AG09319 (cell line): ENCODE measurements around the gene RNASE3.
"Not testable (repeated sequence)": the region's sequence is repeated elsewhere in the genome, so short reads cannot be mapped to it uniquely, and the experiment has no call there.

Experiments used
- DNase-seq: peaks from one replicate; pipeline ENCODE4 v3.0.0-alpha.2; 2010; ENCODE audit warnings: low read depth; ENCODE audit errors: extremely low read depth
- TF ChIP-seq, protein P1 (sequence below): IDR thresholded peaks from 2 replicates; pipeline ENCODE4 v1.5.1; 2011; ENCODE audit warnings: low read depth, mild to moderate bottlenecking, inconsistent platforms, low read length, moderate library complexity

The RNASE3 gene

DNA sequence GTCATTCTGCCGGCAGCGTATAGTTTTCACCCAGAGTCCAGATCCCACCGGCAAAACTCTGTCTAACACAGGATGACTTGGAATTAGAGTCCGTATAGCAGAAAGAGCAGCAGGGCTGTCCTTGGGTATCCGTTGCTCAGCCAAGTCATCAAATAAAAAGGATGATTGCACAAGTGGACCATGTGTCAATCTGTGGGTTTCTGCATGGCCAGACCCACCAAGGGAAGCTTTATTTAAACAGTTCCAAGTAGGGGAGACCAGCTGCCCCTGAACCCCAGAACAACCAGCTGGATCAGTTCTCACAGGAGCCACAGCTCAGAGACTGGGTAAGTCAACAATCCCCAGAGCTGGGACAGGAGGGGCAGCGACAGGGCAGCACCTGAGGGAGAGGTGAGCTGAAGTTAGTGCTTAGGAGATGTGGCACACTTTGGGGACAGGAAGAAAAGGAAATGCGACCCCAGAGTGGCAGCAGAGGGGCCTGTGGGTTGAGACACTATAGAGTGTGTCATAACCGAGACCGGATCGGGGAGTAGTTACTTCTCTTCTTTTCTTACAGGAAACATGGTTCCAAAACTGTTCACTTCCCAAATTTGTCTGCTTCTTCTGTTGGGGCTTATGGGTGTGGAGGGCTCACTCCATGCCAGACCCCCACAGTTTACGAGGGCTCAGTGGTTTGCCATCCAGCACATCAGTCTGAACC lies at the start of gene RNASE3:
TSS of gene RNASE3 (plus strand) at position 260 of the 700 bp plus-strand sequence. CDS start at position 562, 302 bp downstream.
- DNase-seq = not testable (repeated sequence)

- no peak for DNase-seq
- TF ChIP-seq, protein P1, sequence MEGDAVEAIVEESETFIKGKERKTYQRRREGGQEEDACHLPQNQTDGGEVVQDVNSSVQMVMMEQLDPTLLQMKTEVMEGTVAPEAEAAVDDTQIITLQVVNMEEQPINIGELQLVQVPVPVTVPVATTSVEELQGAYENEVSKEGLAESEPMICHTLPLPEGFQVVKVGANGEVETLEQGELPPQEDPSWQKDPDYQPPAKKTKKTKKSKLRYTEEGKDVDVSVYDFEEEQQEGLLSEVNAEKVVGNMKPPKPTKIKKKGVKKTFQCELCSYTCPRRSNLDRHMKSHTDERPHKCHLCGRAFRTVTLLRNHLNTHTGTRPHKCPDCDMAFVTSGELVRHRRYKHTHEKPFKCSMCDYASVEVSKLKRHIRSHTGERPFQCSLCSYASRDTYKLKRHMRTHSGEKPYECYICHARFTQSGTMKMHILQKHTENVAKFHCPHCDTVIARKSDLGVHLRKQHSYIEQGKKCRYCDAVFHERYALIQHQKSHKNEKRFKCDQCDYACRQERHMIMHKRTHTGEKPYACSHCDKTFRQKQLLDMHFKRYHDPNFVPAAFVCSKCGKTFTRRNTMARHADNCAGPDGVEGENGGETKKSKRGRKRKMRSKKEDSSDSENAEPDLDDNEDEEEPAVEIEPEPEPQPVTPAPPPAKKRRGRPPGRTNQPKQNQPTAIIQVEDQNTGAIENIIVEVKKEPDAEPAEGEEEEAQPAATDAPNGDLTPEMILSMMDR = no peak
These were observed 44.6 kb upstream of the RNASE3 start for GRCh38 chr14:20846560-20846959.

DNA sequence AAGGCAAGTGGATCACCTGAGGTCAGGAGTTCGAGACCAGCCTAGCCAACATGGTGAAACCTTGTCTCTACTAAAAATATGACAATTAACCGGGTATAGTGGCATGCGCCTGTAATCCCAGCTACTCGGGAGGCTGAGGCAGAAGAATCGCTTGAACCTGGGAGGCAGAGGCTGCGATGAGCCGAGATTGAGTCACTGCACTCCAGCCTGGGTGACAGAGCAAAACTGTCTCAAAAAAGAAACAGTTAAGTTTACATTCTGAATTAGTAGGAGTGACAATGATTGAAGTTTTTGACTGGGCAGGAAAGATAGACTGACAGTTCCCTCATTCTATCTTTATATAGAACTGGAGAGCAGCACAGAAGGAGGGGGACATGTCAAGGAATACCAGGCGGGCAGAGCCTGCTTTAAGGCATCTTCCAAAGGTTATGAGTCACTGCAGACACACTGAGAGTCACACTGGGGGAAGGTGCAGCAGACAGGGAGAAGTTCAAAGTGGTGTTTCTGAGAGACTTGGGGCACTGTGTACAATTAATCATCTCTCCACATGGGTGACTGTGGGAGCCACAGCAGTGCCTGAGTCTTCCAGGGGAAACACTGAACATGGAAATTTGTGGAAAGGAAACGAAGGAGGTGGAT lies 42.8 kb upstream of the RNASE3 start:
- DNase-seq = no peak
- TF ChIP-seq, protein P1 = no peak

DNA sequence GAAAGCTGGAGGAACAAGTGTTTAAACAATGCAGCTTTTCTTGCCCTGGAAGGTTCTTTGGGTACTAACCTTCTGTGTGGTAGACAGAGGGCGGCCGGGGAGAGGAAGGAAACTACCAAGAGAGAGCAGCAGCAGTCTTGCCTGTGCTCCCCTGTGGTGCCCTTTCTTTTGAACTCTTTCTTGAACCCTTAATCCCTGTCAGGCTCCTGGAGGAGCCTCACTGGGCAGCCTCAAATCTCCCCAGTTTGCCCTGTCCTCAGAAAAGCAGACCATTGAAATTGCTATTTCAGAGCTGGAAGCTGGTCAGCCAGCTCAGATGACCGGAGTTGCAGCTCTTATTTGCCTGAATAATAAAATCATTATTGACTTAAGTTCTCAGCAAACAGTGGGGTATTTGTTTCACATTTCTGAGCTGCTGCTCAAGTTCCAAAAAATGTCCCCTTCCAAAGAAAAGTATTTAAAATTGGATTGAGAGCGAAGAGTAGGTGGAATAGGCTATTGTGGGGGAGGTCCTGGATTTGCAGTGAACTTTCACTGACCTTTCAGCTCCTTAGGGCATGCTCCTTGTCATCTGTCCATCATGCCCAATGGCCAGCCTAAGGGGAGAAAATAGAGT lies 42.1 kb upstream of the RNASE3 start:
- TF ChIP-seq, protein P1 = no peak
- DNase-seq = no peak

DNA sequence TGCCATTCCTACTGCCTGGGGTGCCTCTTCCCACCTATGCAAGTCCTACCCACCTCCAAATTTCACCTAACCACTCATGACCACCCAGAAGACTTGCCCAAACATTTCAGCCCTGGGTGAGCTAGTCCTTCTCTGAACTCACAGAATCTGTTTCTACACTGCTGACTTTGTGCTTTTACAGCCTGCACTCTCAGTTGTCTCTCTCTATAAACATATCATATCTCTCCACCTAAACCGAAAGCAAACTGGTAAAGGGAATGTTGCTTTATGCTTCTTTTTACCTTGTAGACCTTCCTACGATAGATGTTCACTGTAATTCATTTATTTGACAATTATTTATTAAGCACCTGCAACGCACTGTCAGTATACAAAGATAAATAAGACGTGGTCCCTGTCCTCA lies 38.1 kb upstream of the RNASE3 start:
- no peak for DNase-seq

DNA sequence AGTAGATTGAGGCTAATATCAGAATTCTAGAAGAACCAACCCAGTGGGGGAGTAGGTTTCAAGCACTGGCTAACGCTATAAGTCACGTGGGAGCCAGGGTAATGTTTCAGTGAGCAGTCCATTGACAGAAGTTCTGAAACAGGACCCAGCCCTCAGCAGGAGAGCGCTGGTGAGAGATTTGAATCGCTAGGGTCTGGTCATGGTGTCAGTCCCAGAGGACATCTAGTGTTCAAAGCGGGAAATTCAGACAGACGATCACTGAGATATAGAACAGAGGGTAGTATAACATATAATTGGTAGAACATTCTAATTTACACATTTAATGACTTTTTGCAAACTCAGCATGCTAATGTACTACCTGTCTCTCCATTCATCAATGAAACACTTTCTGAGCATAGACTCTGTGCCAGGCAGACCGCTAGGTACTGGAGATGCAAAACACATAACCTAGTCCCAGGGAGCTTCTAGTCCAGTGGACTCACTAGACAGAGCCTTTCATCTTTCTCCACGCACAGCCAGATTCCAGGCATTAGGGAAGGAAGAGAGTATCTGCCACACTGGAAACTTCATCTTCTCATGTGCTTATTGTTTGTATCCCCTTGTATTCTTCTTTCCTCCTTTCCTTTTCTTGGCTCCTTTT lies 35.4 kb upstream of the RNASE3 start:
- TF ChIP-seq, protein P1 = peak; percentile 39
- no peak for DNase-seq

More for the DNA sequence above, 38.1 kb upstream of the RNASE3 start:
- TF ChIP-seq, protein P1 = no peak

GRCh38 chr14:20857207-20857606 lies 34.0 kb upstream of the RNASE3 start:
- TF ChIP-seq, protein P1 = no peak

More at GRCh38 chr14:20857207-20857606, 34.0 kb upstream of the RNASE3 start:
- no peak for DNase-seq
